Measurements from ENCODE around the gene CYREN.
"Not testable (repeated sequence)": the region's sequence is repeated elsewhere in the genome, so short reads cannot be mapped to it uniquely, and the experiment has no call there.

Gene CYREN

GRCh38 chr7:135170274-135170997 is at the start of gene CYREN:
CYREN (minus strand) TSS chr7:135170707; CDS start chr7:135168922, 1,785 bp downstream.
- peak; percentile 90 to 93 for DNase-seq (ENCODE audit: low read depth in 2 of 2)

- DNase-seq (ENCODE audit: low read depth in 2 of 2): no peak
Measured at GRCh38 chr7:135217645-135218509, 47.4 kb upstream of the CYREN start.

GRCh38 chr7:135215698-135216097 is 45.2 kb upstream of the CYREN start:
- no peak for DNase-seq (ENCODE audit: low read depth in 2 of 2)

- DNase-seq (ENCODE audit: low read depth in 2 of 2): no peak
Measured at GRCh38 chr7:135215180-135215579, 44.7 kb upstream of the CYREN start.

- no peak for DNase-seq (ENCODE audit: low read depth in 2 of 2)
Measured at GRCh38 chr7:135213831-135214230, 43.3 kb upstream of the CYREN start.

GRCh38 chr7:135211946-135212685 is 41.6 kb upstream of the CYREN start:
- not testable (repeated sequence) for DNase-seq (ENCODE audit: low read depth in 2 of 2)

GRCh38 chr7:135211179-135211945 is 40.9 kb upstream of the CYREN start, which contains the start of gene WDR91:
WDR91 (minus strand) TSS chr7:135211526; CDS start chr7:135211502, 24 bp downstream.
- DNase-seq (ENCODE audit: low read depth in 2 of 2): peak; percentile 95 to 96

- no peak for DNase-seq (ENCODE audit: low read depth in 2 of 2)
Measured at GRCh38 chr7:135210888-135211178, 40.3 kb upstream of the CYREN start.

- DNase-seq (ENCODE audit: low read depth in 2 of 2): no peak
Measured at GRCh38 chr7:135209225-135209834, 38.8 kb upstream of the CYREN start.

- no peak for DNase-seq (ENCODE audit: low read depth in 2 of 2)
Measured at GRCh38 chr7:135208102-135208793, 37.7 kb upstream of the CYREN start.

- DNase-seq (ENCODE audit: low read depth in 2 of 2): no peak
Measured at GRCh38 chr7:135207406-135208101, 37.0 kb upstream of the CYREN start.

- DNase-seq (ENCODE audit: low read depth in 2 of 2): no peak
Measured at GRCh38 chr7:135206941-135207391, 36.5 kb upstream of the CYREN start.

GRCh38 chr7:135205850-135206249 is 35.3 kb upstream of the CYREN start:
- DNase-seq (ENCODE audit: low read depth in 2 of 2): no peak

GRCh38 chr7:135204876-135205275 is 34.4 kb upstream of the CYREN start:
- DNase-seq (ENCODE audit: low read depth in 2 of 2): no peak

- DNase-seq (ENCODE audit: low read depth in 2 of 2): no peak
Measured at GRCh38 chr7:135204341-135204749, 33.8 kb upstream of the CYREN start.

GRCh38 chr7:135201350-135201749 is 30.8 kb upstream of the CYREN start:
- no peak for DNase-seq (ENCODE audit: low read depth in 2 of 2)

- DNase-seq (ENCODE audit: low read depth in 2 of 2): no peak
Measured at GRCh38 chr7:135200821-135201331, 30.4 kb upstream of the CYREN start.

GRCh38 chr7:135199439-135199838 is 28.9 kb upstream of the CYREN start:
- no peak for DNase-seq (ENCODE audit: low read depth in 2 of 2)

- DNase-seq (ENCODE audit: low read depth in 2 of 2): no peak
Measured at GRCh38 chr7:135197906-135198655, 27.6 kb upstream of the CYREN start.

All from stimulated activated CD8-positive, alpha-beta memory T cell treated with anti-CD3 and anti-CD28 coated beads, Interleukin-2, amount 100 ng/mL, for 48 hours (primary cell).